Measurements from ENCODE around the gene PRKCZ.

PRKCZ gene

GRCh38 chr1:2106659-2107405 lies 56.6 kb downstream of the PRKCZ start:
- TF ChIP-seq MYC (IDR thresholded peaks at IDR 0.05; ENCODE audit: low read depth, low read length) (no peak), POLR2A (IDR thresholded peaks at IDR 0.05; ENCODE audit: extremely low read depth, insufficient read length) (no peak), CTCF (IDR thresholded peaks at IDR 0.05; ENCODE audit: low read depth, low read length) (no peak)
- TF ChIP-seq, protein P1, sequence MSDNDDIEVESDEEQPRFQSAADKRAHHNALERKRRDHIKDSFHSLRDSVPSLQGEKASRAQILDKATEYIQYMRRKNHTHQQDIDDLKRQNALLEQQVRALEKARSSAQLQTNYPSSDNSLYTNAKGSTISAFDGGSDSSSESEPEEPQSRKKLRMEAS (IDR thresholded peaks at IDR 0.05; ENCODE audit: low read depth, low read length) = no peak
- H3K4me3 ChIP-seq (ENCODE audit: low read depth, low read length) = no peak overlapping the region
- no peak for DNase-seq (ENCODE audit: low read depth)

- DNase-seq (ENCODE audit: low read depth) = no peak
- TF ChIP-seq MYC (IDR thresholded peaks at IDR 0.05; ENCODE audit: low read depth, low read length) (no peak), CTCF (IDR thresholded peaks at IDR 0.05; ENCODE audit: low read depth, low read length) (no peak), POLR2A (IDR thresholded peaks at IDR 0.05; ENCODE audit: extremely low read depth, insufficient read length) (no peak)
- TF ChIP-seq, protein P1 (IDR thresholded peaks at IDR 0.05; ENCODE audit: low read depth, low read length) = no peak
- no peak overlapping the region for H3K4me3 ChIP-seq (ENCODE audit: low read depth, low read length)
Measured at GRCh38 chr1:2107586-2108212, 57.5 kb downstream of the PRKCZ start.

DNA sequence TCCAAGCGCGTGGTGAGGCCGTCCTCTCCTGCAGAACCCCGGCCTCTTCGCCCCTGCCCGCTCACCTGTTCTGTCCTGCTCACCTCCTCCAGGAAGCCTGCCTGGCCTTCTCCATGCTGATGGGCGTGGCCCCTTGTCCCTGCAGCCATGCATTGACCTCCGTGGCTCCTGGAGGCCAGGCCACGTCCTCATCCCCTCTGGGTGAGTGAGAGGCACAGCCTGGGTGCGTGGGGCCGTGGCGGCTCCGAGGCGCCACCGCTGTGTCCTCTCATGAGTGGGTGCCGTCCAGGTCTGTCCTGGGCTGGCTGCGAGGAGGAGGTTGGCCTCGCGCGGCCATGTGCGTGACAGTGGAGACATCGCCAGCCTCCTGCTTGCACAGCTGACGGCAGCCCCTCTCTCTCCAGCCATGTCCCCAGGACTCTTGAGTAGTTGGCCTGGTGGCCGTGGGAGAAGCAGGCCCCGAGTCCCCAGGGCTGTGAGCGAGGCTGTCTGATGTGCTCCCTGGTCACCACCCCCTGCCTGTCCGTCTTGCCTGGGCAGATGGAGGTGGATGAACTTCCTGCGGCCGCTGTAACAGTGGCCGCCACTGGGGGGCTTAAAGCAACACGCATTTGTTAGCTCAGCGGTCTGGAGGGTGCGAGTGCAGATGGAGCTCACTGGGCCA lies 58.1 kb downstream of the PRKCZ start:
- TF ChIP-seq MYC (IDR thresholded peaks at IDR 0.05; ENCODE audit: low read depth, low read length) (no peak), CTCF (IDR thresholded peaks at IDR 0.05; ENCODE audit: low read depth, low read length) (peak; percentile 61), POLR2A (IDR thresholded peaks at IDR 0.05; ENCODE audit: extremely low read depth, insufficient read length) (no peak)
- TF ChIP-seq, protein P1 (IDR thresholded peaks at IDR 0.05; ENCODE audit: low read depth, low read length) = no peak
- no peak overlapping the region for H3K4me3 ChIP-seq (ENCODE audit: low read depth, low read length)
- peak; percentile 69 for DNase-seq (ENCODE audit: low read depth)

DNA sequence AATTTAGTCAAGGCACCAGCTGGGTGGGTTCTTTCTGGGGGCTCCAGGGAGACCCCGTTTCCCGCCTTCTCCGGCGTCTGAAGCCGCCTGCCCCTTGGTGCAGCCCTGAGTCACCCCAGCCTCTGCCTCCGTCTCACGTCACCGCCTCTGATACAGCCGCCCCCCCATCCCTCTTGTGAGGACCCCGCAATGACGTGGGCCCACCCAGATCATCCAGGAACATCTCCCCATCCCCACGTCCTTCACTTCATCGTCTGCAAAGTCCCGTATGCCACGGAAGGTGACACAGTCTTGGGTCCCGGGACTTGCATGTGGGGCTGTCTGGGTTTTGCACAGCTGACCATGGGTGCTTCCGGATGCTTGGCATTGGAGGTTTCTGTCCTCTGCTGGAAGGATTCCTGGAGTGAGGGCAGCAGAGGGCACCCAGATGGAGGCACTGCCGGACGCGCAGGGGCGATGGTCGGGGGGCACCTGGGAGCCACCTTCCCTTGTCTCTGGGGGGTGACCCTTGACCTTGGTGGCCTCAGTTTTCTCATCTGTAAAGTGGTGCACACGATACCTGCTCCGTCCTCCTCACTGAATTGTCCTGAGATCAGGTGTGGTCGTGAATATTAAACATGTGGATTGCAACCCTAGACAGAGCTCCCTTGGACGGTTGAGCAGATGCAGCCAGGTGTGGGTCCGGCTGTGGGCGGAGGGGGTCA lies 58.8 kb downstream of the PRKCZ start:
- TF ChIP-seq, protein P1 (IDR thresholded peaks at IDR 0.05; ENCODE audit: low read depth, low read length) = no peak
- TF ChIP-seq MYC (IDR thresholded peaks at IDR 0.05; ENCODE audit: low read depth, low read length) (no peak), CTCF (IDR thresholded peaks at IDR 0.05; ENCODE audit: low read depth, low read length) (no peak), POLR2A (IDR thresholded peaks at IDR 0.05; ENCODE audit: extremely low read depth, insufficient read length) (no peak)
- no peak for DNase-seq (ENCODE audit: low read depth)
- no peak overlapping the region for H3K4me3 ChIP-seq (ENCODE audit: low read depth, low read length)

DNA sequence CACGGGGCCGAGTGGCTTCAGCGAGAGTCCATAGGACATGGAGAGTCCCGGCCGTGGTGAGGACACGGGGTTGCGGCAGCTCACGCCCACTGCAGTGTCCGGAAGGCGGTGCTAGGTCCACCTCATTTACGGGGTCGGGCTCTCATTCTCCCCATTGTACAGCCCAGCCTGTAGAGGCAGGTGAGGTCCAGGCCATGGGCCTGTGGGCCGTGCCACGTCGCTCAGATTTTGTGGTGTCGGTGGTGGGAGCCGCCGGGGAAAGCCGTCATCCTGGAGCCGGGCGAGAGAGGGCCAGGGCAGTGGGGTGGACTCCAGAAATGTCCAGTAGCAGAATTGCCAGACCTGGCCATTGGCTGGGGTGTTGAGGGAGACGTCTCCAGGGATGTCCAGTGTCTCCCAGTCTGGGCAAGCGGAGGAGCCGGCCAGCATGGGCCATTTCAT lies 59.4 kb downstream of the PRKCZ start:
- no peak for DNase-seq (ENCODE audit: low read depth)
- TF ChIP-seq CTCF (IDR thresholded peaks at IDR 0.05; ENCODE audit: low read depth, low read length) = no peak
- TF ChIP-seq POLR2A (IDR thresholded peaks at IDR 0.05; ENCODE audit: extremely low read depth, insufficient read length) = no peak
- no peak for TF ChIP-seq MYC (IDR thresholded peaks at IDR 0.05; ENCODE audit: low read depth, low read length)
- TF ChIP-seq, protein P1 (IDR thresholded peaks at IDR 0.05; ENCODE audit: low read depth, low read length) = no peak
- H3K4me3 ChIP-seq (ENCODE audit: low read depth, low read length) = no peak overlapping the region

All from NB4 (cell line).